SK-N-SH (cell line): ENCODE results near the gene KCNJ11. TPM values are rescaled to one million over a fixed set of nuclear protein-coding genes. Genes with fewer than 3 reads are reported as not detected.

Experiments used
- CTCF ChIA-PET: fragments of 300-600, 350-600 bp; formaldehyde crosslinking; extraction: SDS; loops from one replicate; lab custom pipeline; 2021; lab: Yijun Ruan, JAX
- POLR2A ChIA-PET: fragments of 350-600 bp; sonication (Branson Sonifier 250); formaldehyde crosslinking; extraction: SDS; loops from one replicate; lab custom pipeline; 2020; ENCODE audit warnings: antibody characterized with exemption, inconsistent platforms; lab: Yijun Ruan, JAX
- DNase-seq: peaks from one replicate; pipeline ENCODE4 v3.0.0; 2012
- H2AFZ ChIP-seq: fragments of 200-600 bp; sonication (generic); 2 replicates; pipeline ENCODE4 v1.8.1; 2016; ENCODE audit warnings: antibody characterized with exemption, mild to moderate bottlenecking, low read depth
- H3F3A ChIP-seq: fragments of 200-600 bp; sonication (generic); replicated peaks from 2 replicates; pipeline ENCODE3; 2016; ENCODE audit warnings: antibody characterized with exemption, mild to moderate bottlenecking; ENCODE audit not compliant: insufficient read depth
- H3K27ac ChIP-seq, 2 experiments: fragments of 200-500 bp in 1 of 2; fragments of 200-600 bp in 1 of 2; sonication (Bioruptor generic) in 1 of 2; sonication (generic), shearing (Covaris generic) in 1 of 2; 2 replicates each; pipeline versions ENCODE4 v1.5.1 to v1.6.1; 2014 to 2016; ENCODE audit warnings: low read depth in 2 of 2, inconsistent platforms in 1 of 2, low read length in 1 of 2, mild to moderate bottlenecking in 1 of 2, mixed read lengths in 1 of 2
- H3K27me3 ChIP-seq: fragments of 200-600 bp; sonication (generic), shearing (Covaris generic); 2 replicates; pipeline ENCODE4 v1.6.1; 2016; ENCODE audit warnings: mixed run types; ENCODE audit not compliant: insufficient read depth
- H3K36me3 ChIP-seq, 2 experiments: fragments of 200-500 bp in 1 of 2; fragments of 200-600 bp in 1 of 2; sonication (Bioruptor generic) in 1 of 2; sonication (generic) in 1 of 2; replicated peaks in 1 of 2; 2 replicates each; pipeline versions ENCODE3 to v1.5.1; 2014 to 2016; ENCODE audit warnings: low read length in 1 of 2, mild to moderate bottlenecking in 1 of 2; ENCODE audit not compliant: insufficient read depth in 2 of 2, control insufficient read depth in 1 of 2
- H3K4me1 ChIP-seq, 2 experiments: fragments of 200-500 bp in 1 of 2; fragments of 200-600 bp in 1 of 2; sonication (Bioruptor generic) in 1 of 2; sonication (generic), shearing (Covaris generic) in 1 of 2; 2 replicates each; pipeline versions ENCODE4 v1.5.1 to v1.6.1; 2014 to 2016; ENCODE audit warnings: low read depth in 1 of 2, low read length in 1 of 2, mixed run types in 1 of 2; ENCODE audit not compliant: insufficient read depth in 2 of 2, control insufficient read depth in 1 of 2
- H3K4me2 ChIP-seq: fragments of 200-600 bp; sonication (generic), shearing (Covaris generic); 2 replicates; pipeline ENCODE4 v1.6.1; 2017; ENCODE audit warnings: mixed run types
- H3K4me3 ChIP-seq, 2 experiments: fragments of 200-500 bp in 1 of 2; fragments of 200-600 bp in 1 of 2; sonication (Bioruptor generic) in 1 of 2; sonication (generic), shearing (Covaris generic) in 1 of 2; 2 replicates each; pipeline versions ENCODE4 v1.5.1 to v1.8.1; 2014 to 2016; ENCODE audit warnings: low read depth in 2 of 2, inconsistent platforms in 1 of 2, low read length in 1 of 2, mild to moderate bottlenecking in 1 of 2, mixed read lengths in 1 of 2, moderate library complexity in 1 of 2
- H3K79me2 ChIP-seq: fragments of 200-600 bp; sonication (generic); 2 replicates; pipeline ENCODE4 v1.8.1; 2017; ENCODE audit warnings: mild to moderate bottlenecking; ENCODE audit not compliant: insufficient read depth
- H3K9ac ChIP-seq: fragments of 200-600 bp; sonication (generic); 2 replicates; pipeline ENCODE4 v1.6.1; 2017; ENCODE audit warnings: mixed run types
- H3K9me2 ChIP-seq: fragments of 200-600 bp; sonication (generic); 2 replicates; pipeline ENCODE4 v1.6.1; 2017; ENCODE audit warnings: mixed run types
- H3K9me3 ChIP-seq: fragments of 200-600 bp; sonication (generic); 2 replicates; pipeline ENCODE4 v1.6.1; 2017; ENCODE audit warnings: mixed run types, mild to moderate bottlenecking, moderate library complexity
- H4K20me1 ChIP-seq: fragments of 200-600 bp; sonication (generic); 2 replicates; pipeline ENCODE4 v1.6.1; 2017; ENCODE audit warnings: mild to moderate bottlenecking, mixed run types; ENCODE audit not compliant: insufficient read depth
- CHD2 ChIP-seq: fragments of 150-350 bp; IDR thresholded peaks from 2 replicates; pipeline ENCODE4 v1.6.1; 2018; ENCODE audit warnings: low read length; ENCODE audit not compliant: partially characterized antibody
- CTCF ChIP-seq: fragments of 200-600 bp; sonication (generic); IDR thresholded peaks from 2 replicates; pipeline ENCODE4 v1.6.1; 2017; ENCODE audit warnings: antibody characterized with exemption, mild to moderate bottlenecking, moderate library complexity
- EP300 ChIP-seq, 2 experiments: IDR thresholded peaks; 2 replicates each; pipeline versions ENCODE4 v1.4.0 to v1.6.1; 2012; ENCODE audit warnings: borderline replicate concordance in 1 of 2, low read depth in 1 of 2, low read length in 1 of 2
- FOSL2 ChIP-seq: IDR thresholded peaks from 2 replicates; pipeline ENCODE4 v1.4.0; 2012; ENCODE audit warnings: low read depth, mild to moderate bottlenecking, moderate library complexity, borderline replicate concordance
- GABPA ChIP-seq: IDR thresholded peaks from 2 replicates; pipeline ENCODE4 v1.4.0; 2012; ENCODE audit warnings: low read depth, mild to moderate bottlenecking
- GATA2 ChIP-seq: sonication (generic); formaldehyde crosslinking; IDR thresholded peaks from 2 replicates; pipeline ENCODE4 v1.5.0; 2020; ENCODE audit warnings: mild to moderate bottlenecking, missing genetic modification reagents
- IRF3 ChIP-seq: fragments of 150-350 bp; IDR thresholded peaks from 2 replicates; pipeline ENCODE4 v1.6.1; 2016; ENCODE audit warnings: mild to moderate bottlenecking, low read depth, low read length
- MEF2A ChIP-seq: IDR thresholded peaks from 2 replicates; pipeline ENCODE4 v1.4.0; 2012; ENCODE audit warnings: low read depth, borderline replicate concordance
- NFIC ChIP-seq: IDR thresholded peaks from 2 replicates; pipeline ENCODE4 v1.4.0; 2012; ENCODE audit warnings: borderline replicate concordance
- NRF1 ChIP-seq: IDR thresholded peaks from 2 replicates; pipeline ENCODE4 v1.6.1; 2012; ENCODE audit warnings: low read depth, mild to moderate bottlenecking, low read length
- REST ChIP-seq: IDR thresholded peaks from 2 replicates; pipeline ENCODE4 v1.6.1; 2012; ENCODE audit warnings: mild to moderate bottlenecking, low read depth, low read length, moderate library complexity
- RXRA ChIP-seq: IDR thresholded peaks from 2 replicates; pipeline ENCODE4 v1.4.0; 2012; ENCODE audit warnings: low read depth, mild to moderate bottlenecking, borderline replicate concordance
- TAF1 ChIP-seq: IDR thresholded peaks from 2 replicates; pipeline ENCODE4 v1.6.1; 2012; ENCODE audit warnings: low read depth, mild to moderate bottlenecking, low read length, moderate library complexity, borderline replicate concordance
- TCF12 ChIP-seq: IDR thresholded peaks from 2 replicates; pipeline ENCODE4 v1.4.0; 2012
- USF1 ChIP-seq: IDR thresholded peaks from 2 replicates; pipeline ENCODE4 v1.4.0; 2012; ENCODE audit warnings: low read depth, borderline replicate concordance
- ZBTB33 ChIP-seq: IDR thresholded peaks from 2 replicates; pipeline ENCODE4 v1.4.0; 2012; ENCODE audit warnings: low read depth, borderline replicate concordance
- polyA plus RNA-seq, 3 experiments: library from polyadenylated mRNA; depleted of rRNA; stranded (reverse); fragments of >200 nt; gene quantifications; 2 replicates each; pipeline ENCODE4 v1.2.3, GENCODE V29; 2012

Gene KCNJ11
- polyA plus RNA-seq, 1 of the 3 experiments (the other 2 are of a cell fraction), result 0.23 TPM

- Histone ChIP-seq H3K4me3 (no peak overlapping the region), H3K27me3 (0 out of 2 replicates have a peak, but pooled peaks cover 6% of the 10 kb centered on the region), H2AFZ (no peak overlapping the region), H3K27ac (no peak overlapping the region), H3K4me2 (no peak overlapping the region), H3K9ac (no peak overlapping the region), H3K9me3 (no peaks in the 10 kb centered on the region), H3K36me3 (no peaks in the 10 kb centered on the region), H3F3A (no peaks in the 10 kb centered on the region), H3K9me2 (no peaks in the 10 kb centered on the region), H3K79me2 (no peaks in the 10 kb centered on the region), H3K4me1 (no peaks in the 10 kb centered on the region; a peak in 1 of 4 replicates), H4K20me1 (no peaks in the 10 kb centered on the region)
- no peak for DNase-seq
- TF ChIP-seq FOSL2, result no peak
- TF ChIP-seq RXRA, result no peak
- no peak for TF ChIP-seq CHD2
- TF ChIP-seq ZBTB33, result no peak
- no peak for TF ChIP-seq CTCF
- TF ChIP-seq MEF2A, result no peak
- no peak for TF ChIP-seq IRF3
- no peak for TF ChIP-seq USF1
- no peak for TF ChIP-seq TCF12
- TF ChIP-seq NFIC, result no peak
- no peak for TF ChIP-seq TAF1
- TF ChIP-seq EP300 (IDR thresholded peaks at IDR 0.05; ENCODE audit: borderline replicate concordance in 1 of 2, low read depth in 1 of 2, low read length in 1 of 2), result no peak
- no peak for TF ChIP-seq REST
- no peak for TF ChIP-seq NRF1
- no peak for TF ChIP-seq GATA2 (CRISPR knock-in tag)
- TF ChIP-seq GABPA, result no peak
- CTCF ChIA-PET, result interaction anchor here (1.8 to 3.5 kb wide), 3 partner anchors 10 to 107 kb away, joined by 5 to 20 read pairs (median 13); partner anchors contain the start of gene KCNJ11
- POLR2A ChIA-PET, result no interaction called here
Observed at GRCh38 chr11:17399236-17399635, 10.8 kb upstream of the KCNJ11 start.
